HuH-7 (cell line): ENCODE data around the gene RSRC1.
A peak's percentile ranks its signal among the peaks of the same experiment; 100 is the strongest.
"Not testable (repeated sequence)": the region's sequence is repeated elsewhere in the genome, so short reads cannot be mapped to it uniquely, and the experiment has no call there.

Experiments used
- DNase-seq: peaks from one replicate; pipeline ENCODE4 v3.0.0; 2011; ENCODE audit warnings: low spot score

RSRC1 gene

DNA sequence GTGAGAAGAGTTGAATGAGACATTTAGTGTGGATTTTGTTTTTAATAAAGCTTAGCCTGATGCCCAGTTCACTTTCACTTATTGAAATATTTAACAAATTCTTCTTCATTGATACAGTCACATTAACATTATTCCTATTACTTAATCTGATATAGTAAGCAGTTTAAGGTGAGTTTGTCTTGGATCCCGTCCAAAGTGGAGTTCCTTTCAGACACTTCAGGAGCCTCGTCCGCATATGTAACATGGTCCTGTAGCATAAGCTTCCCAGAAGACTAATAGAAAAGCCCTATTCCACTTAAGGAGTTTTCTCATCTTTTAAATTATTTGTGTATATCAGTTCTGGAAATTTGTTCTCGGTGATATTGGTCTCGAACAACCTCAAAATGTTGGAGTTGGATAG lies 421.4 kb downstream of the RSRC1 start:
- no peak for DNase-seq

DNA sequence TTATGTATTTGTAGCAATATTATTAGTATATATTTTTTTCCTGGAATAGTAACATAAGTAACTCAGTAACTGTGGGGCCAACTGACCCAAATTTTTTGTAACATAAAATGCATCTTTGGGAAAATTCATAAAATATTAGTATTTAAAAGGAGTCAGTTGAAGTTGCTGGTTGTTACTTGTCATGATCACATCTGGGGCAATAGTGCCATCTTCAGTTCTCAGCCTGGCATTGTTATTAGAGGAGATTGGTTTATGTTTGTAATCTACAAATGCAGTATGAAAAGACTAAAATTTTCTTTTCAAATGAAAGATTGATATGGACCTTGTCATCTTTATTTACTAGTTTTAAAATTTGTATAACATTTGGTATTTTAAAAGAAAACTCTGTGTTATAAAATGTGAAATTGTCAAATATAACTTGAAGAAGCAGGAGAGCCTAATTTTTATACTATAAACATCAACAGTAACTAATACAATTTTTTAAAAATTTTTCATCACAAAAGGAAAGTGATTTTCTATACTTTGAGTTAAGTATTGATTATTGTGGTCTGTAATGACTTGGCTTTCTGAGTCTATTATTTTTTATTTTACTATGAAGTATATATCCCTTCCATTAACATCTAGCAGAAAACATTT lies 422.3 kb downstream of the RSRC1 start:
- DNase-seq, result peak; percentile 1

DNA sequence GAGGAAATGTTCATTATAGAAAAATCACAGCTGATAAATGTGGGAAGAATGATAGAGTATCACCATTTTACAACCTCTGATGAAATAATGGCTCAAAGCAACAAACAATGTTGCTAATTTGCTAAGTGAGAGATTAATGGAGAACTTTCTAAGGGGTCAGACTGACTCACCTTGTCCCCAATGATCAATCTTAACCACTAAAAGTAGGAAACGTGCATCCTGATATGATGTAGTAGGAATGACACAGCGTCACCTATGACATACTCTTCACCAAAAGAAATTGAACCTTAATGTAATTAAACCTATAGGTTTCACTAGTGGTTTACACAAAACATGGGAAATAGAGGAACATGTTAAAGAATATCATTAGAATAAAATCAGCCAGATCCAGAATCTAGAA lies 426.0 kb downstream of the RSRC1 start:
- DNase-seq, result no peak

DNA sequence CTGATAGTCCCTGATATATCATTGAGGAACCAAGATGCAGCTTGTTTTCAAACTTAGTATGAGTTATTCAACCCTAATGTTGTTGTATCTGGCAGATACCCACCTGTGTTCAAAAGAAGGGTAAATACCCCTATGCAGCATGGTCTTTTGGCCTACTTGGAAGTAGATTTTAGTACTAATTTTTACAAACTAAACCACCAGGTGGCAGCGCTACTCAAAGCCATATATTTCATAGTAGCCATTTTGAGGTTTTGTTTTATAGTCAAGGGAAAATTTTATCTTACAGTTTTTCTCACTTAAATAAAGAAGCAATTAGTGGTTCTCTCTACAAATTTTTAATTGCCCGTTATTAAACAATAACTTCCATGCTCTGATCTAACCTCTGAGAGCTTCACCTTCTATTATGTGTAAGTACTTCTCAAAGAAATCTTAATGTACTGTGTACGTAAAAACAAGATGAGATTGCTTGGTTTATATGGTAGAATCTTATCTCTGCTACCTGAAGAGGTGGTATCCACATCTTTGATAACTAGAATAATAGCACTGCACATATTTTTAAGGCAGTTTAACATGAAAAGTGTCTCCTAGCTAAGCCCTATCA lies 429.6 kb downstream of the RSRC1 start:
- DNase-seq, result no peak

DNA sequence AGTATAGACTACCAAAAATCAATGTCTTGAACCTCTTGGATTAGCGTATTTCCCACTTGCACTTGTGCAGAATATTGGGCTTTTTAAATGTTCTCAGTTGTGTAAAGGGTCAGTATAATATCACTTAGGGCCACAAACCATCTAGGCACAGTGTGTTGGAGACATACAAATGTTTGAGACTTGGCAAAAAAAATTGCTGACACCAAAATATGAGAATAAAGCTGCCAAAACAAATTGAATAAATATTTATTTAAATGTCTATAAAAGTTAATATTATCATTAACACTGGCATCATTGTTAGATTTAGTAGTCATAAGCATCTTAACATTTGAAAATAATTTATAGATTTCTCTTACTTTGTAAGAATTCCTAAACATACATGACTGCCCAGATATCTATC lies 430.2 kb downstream of the RSRC1 start:
- no peak for DNase-seq

DNA sequence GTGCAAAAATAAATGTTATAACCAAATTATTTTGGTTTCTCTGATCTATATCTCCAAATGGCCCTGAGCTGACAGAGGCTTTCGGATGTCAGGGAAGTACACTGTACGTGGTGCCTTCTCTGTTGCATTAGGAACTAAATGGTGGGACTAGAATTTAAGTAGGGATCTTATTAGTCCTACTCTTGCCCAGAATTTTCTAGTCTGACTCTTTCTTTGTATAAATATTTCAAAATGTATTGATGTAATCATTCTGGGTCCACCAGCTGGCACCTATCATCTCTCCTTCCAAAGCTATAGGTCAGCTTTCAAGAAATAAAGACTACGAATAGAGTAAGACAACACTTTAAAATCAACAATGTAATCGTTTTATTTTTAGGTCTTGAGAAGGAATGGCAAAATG lies 438.8 kb downstream of the RSRC1 start:
- no peak for DNase-seq

DNA sequence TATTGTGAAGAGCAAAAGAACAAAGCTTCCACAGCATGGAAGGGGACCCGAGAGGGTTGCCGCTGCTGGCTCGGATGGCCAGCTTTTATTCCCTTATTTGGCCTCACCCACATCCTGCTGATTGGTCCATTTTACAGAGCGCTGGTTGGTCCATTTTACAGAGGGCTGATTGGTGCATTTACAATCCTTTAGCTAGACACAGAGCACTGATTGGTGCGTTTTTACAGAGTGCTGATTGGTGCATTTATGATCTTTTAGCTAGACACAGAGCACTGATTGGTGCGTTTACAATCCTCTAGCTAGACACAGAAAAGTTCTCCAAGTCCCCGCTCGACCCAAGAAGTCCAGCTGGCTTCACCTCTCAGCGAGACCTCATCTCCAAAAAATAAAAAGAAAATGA lies 440.0 kb downstream of the RSRC1 start:
- DNase-seq, result not testable (repeated sequence)

DNA sequence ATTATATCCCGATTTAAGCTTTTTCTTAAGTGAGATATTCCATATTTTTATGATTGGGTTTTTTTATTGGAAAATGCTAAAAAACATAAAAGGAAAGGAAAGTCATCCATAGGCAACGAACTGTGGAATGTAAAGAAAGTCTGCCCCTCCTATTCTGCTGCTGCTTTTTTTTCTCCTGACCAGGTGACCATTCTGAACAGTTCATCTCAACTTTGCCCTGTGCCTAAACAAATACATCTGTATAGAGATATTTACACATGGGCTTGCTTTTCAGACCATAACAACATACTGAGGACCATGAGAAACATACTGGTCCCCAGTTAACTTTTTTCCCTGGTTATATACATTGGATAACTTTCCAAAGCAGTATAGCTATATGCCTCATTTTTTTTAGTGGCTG lies 442.2 kb downstream of the RSRC1 start:
- no peak for DNase-seq

DNA sequence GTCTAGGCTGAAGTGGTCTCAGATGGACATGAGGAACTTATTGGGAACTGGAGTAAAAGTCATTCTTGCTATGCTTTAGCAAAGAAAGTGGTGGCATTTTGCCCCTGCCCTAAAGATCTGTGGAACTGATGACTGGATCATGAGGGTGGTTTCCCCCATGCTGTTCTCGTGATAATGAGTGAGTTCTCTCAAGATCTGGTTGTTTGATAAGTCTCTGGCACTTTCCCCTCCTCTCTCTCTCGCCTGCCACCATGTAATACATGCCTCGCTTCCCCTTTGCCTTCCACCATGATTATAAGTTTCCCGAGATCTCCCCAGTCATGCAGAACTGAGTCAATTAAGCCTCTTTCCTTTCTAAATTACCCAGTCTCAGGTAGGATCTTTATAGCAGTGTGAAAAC lies 449.6 kb downstream of the RSRC1 start:
- DNase-seq, result no peak

DNA sequence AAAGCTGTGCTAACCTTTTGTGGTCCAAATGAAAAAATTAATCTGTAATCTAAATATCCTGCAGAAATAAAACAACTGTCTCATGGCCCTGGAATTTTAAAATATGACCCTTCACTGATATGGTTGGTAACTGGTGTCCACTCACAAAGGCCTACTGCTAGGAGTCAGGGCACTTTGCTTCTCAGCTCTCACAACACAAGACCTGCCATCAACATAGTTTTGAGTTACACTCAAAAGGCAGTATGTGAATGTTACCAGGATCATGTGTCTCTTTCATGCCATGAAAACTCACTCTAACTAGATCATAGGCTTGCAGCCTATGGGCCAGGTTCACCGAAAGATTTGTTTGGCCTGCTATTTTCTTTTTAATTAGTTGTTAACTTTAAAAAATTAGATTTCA lies 451.1 kb downstream of the RSRC1 start:
- DNase-seq, result no peak

DNA sequence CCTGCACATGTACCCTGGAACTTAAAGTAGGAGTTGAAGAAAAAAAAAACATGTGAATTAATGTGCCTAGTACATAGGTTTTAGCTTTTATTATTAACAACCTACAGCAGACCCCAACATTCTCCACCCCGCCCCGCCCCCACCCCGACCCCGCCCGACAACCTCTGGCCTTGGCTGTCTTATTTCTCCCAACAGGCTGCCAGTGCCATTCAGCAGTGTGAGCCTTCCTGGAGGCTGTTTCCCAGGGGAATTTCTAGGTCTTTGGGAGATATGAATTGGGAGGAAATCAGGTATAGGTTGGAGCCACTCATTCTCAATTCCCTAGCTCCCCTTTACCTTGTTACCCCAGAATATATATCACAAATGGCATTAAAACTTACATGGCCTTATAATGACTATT lies 452.8 kb downstream of the RSRC1 start:
- no peak for DNase-seq

DNA sequence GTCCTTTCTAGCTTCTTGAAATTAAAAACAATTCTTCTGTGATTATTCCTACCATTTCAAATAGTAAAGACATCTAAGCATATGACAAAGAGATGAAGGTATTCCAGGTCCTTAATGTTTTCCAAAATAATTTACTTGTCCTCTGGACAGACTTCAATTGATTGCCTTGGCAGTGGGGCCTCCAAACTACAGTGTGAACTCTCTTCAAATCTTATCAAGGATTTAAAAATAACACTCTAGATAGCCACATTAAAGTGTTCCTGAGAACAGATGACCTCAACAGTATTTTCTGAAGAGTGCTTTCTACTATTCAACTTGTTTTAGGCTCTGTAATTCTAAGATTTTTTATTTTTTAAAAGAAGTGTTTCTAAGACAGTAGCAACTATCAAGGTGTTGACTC lies 453.2 kb downstream of the RSRC1 start:
- DNase-seq, result no peak

DNA sequence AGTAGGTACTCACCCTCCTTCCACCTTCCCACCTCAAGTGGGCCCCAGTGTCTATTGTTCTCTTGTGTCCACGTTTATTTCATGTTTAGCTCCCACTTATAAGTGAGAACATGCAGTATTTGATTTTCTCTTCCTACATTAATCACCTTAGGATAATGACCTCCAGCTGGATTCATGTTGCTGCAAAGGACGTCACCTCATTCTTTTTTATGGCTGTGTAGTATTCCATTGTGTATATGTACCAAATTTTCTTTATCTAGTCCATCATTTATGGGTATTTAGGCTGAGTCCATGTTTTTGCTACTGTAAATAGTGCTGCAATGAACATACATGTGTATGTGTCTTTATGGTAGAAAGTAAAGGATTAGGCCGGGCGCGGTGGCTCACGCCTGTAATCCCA lies 455.2 kb downstream of the RSRC1 start:
- no peak for DNase-seq

DNA sequence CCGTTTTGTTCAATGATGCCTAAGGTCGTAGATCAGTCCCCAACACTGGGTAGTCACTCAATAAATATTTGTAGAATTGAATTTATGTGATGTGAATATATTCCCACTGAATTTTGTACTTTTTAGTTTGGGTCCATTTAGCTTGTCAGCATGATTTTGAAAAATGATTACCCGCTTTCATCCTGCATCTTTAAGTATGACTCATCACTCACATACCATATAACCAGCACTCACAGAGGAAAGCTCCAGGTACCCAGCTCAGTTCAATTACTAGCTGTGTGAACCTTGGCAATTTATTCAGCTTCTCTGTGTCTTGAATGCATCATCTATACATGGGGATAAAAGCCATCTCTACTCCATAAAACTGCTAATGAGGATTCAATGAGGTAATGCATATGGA lies 458.9 kb downstream of the RSRC1 start:
- DNase-seq, result no peak

DNA sequence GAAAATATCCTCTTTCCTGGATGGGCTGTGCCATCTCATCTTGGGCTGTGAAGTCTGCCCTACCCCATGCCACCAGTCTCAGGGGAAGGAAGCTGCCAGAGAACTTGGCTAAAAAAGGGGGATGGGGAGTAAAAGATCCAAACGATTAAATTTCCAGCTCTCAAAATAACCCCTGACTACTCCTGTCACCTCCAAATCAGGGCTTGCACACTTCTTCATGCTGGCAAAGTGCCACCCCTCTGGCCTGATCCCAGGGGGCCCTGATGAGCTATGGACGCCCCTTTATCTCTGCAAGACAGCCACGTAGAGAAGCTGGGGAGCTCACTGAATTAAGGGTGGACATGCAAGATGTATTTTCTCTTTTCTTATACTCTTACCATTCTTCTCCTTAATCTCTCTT lies 459.9 kb downstream of the RSRC1 start:
- DNase-seq, result no peak

DNA sequence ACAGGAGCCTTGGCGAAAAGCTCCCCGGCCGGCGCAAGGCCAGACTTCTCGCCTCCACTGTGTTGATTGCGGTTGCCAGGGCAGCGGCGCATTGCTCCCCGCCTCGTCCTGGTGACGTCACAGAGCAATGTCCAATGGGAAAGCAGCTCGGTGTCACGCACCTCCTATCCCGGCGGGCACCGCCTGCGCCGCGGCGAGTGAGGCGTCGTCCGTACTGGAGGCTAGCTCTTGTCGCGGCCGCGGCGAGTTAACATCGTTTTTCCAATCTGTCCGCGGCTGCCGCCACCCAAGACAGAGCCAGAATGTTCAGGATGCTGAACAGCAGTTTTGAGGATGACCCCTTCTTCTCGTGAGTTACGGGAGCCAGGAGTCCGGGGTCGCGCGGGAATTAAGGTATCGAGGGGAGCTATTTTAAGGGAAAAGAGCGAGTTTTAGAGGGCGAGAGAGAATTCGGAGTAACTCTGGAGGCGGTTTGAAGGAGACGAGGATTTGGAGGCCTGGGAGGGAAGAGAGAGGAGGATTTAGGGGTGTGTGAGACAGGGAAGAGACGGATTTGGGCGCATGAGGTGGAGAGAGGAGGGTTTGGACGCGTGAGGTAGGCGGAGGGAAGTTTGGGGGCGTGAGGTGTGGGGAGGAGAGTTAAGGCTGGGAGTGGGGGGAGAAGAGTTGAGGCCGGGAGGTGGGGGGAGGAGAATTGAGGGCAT lies 461.3 kb downstream of the RSRC1 start, which contains the start of gene MLF1:
Gene MLF1 (plus strand): TSS at position 196 of the 704 bp plus-strand sequence. CDS start 107 bp downstream, at position 303.
- peak; percentile 34 for DNase-seq

DNA sequence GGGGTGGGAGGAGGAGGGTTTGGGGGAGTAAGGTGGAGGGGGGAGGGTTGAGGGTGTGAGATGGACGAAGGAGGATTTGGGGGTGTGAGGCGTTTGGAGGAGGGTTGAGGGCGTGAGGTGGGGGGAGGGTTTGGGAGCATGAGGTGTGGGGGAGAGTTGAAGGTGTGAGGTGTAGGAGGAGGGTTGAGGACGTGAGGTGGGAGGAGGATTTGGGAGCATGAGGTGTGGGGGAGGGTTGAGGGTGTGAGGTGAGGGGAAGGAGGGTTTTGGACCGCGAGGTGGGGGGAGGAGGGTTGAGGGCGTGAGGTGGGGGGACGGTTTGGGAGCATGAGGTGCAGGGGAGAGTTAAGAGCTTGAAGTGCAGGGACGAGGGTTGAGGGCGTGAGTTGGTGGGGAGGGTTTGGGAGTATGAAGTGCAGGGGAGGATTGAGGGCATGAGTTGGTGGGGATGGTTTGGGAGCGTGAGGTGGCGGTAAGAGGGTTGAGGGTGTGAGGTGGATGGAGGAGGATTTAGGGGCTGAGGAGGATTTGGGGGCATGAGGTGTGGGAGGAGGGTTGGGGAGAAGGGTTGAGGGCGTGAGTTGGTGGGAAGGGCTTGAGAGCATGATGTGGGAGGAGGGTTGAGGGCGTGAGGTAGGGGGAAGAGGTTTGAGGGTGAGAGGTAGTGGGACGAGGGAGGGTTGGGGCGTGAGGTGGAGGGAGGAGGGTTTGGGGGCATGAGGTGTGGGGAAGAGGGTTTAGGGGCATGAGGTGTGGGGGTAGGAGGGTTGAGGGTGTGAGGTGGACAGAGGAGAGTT lies 462.3 kb downstream of the RSRC1 start:
- DNase-seq, result no peak

DNA sequence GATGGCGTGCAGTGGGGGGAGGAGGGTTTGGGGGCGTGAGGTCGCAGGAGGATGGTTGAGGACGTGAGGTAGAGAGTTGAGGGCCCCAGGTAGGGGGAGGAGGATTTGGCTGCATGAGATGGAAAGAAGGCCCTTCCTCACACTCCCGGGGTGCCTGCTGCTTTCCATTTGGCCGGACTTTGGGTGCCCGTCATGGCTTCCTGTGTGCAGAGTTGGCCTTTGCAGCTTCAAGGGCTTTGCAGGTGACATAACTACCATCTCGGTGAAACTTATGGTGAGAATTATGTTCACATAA lies 462.8 kb downstream of the RSRC1 start:
- DNase-seq, result no peak

DNA sequence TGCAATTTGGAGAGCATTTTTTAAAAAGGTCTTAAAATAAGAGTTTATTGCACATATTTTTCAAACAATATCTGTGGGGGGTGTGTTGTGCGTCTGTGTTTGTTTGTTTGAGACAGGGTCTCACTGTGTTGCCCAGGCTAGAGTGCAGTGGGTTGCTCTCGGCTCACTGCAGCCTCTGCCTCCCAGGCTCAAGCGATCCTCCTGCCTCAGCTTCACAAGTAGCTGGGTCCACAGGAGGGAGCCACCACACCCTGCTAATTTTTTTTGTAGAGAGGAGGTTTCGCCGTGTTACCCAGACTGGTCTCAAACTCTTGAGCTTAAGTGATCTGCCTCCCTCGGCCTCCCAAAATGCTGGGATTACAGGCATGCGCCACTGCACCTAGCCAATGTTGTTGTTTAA lies 463.8 kb downstream of the RSRC1 start:
- DNase-seq, result no peak

DNA sequence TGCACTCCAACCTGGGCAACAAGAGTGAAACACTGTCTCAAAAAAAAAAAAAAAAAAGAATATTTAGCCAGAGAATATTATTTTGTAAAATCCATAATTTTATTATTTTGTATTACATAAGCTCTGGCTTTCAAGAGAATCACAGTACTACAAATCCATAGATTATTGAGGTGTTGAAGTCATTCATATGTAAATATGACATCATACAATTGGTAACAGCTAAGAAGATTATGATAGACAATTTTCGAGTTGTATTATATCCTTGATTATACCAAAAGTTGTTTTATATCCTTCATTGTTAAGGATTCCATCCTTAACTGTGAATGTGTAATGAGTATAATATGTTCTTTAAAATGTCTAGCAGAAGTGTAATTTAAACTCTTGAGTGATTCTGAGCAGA lies 464.8 kb downstream of the RSRC1 start:
- no peak for DNase-seq

DNA sequence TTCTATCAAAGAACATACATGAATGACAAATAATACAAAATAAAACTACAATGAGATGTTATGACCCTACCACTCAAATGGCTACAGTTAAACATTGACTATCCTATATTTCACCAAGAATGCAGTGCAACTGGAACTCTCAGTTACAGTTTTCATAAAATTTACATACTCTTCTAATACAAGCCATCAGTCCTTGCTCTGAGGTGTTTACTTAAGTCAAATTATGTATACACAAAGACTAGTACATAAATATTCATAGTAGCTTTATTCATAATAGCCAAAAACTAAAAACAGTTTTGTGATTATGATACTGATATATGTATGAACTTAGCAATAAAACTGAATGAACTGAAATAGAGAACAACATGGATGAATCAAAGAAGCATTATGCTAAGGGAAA lies 480.3 kb downstream of the RSRC1 start:
- DNase-seq, result no peak
